SK-N-DZ (cell line): Measurements from ENCODE around the gene FLT1.

Experiments
- DNase-seq: peaks from one replicate; pipeline ENCODE4 v3.0.0-alpha.2; 2015; ENCODE audit warnings: low spot score

FLT1 gene

GRCh38 chr13:28529836-28530235 is 34.9 kb upstream of the FLT1 start:
- DNase-seq, result no peak

- no peak for DNase-seq
Observed at GRCh38 chr13:28528848-28529247, 33.9 kb upstream of the FLT1 start.

GRCh38 chr13:28528388-28528787 is 33.5 kb upstream of the FLT1 start:
- no peak for DNase-seq

GRCh38 chr13:28527629-28528028 is 32.7 kb upstream of the FLT1 start:
- DNase-seq, result no peak

GRCh38 chr13:28526876-28527275 is 31.9 kb upstream of the FLT1 start:
- DNase-seq, result no peak

GRCh38 chr13:28522871-28523270 is 27.9 kb upstream of the FLT1 start:
- DNase-seq, result no peak

GRCh38 chr13:28513745-28514144 is 18.8 kb upstream of the FLT1 start:
- no peak for DNase-seq

GRCh38 chr13:28510542-28510941 is 15.6 kb upstream of the FLT1 start:
- no peak for DNase-seq

- no peak for DNase-seq
Observed at GRCh38 chr13:28510066-28510465, 15.1 kb upstream of the FLT1 start.

- DNase-seq, result no peak
Observed at GRCh38 chr13:28505543-28506135, 10.7 kb upstream of the FLT1 start.

GRCh38 chr13:28503182-28503967 is 8.4 kb upstream of the FLT1 start:
- no peak for DNase-seq

GRCh38 chr13:28501547-28501946 is 6.6 kb upstream of the FLT1 start:
- no peak for DNase-seq

GRCh38 chr13:28499609-28500008 is 4.7 kb upstream of the FLT1 start:
- no peak for DNase-seq

GRCh38 chr13:28498481-28499115 is 3.7 kb upstream of the FLT1 start:
- DNase-seq, result no peak

GRCh38 chr13:28497143-28497876 is 2.4 kb upstream of the FLT1 start:
- DNase-seq, result no peak

GRCh38 chr13:28496188-28496564 is 1.2 kb upstream of the FLT1 start:
- no peak for DNase-seq

- no peak for DNase-seq
Observed at GRCh38 chr13:28495538-28496187, 735 bp upstream of the FLT1 start.

- no peak for DNase-seq
Observed at GRCh38 chr13:28494504-28494777, 487 bp downstream of the FLT1 start.

- no peak for DNase-seq
Observed at GRCh38 chr13:28493740-28494503, 1.0 kb downstream of the FLT1 start.

- no peak for DNase-seq
Observed at GRCh38 chr13:28492569-28493367, 2.2 kb downstream of the FLT1 start.
